ENCODE measurements around the gene CEP350.

CEP350 gene

DNA sequence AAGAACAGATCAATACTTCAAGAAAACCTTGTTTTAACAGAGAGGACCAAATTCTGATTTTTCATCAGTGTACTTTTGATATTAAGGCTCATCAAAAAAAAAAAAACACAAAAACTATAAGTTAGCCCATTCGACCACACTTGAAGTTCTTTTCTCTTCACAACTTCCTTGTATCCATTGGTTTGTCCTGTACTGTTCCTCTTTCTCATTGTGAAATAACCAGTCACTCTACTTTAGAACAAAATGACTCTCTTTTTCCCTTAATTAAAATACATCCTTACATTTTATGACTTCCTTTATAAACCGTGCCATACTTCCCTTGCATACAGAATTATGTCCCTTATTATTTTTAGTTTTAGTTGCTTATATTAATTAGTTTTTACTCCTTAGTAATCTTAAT, 208.4 kb downstream of the CEP350 start:
- H3K27me3 ChIP-seq (replicated peaks; ENCODE audit: control insufficient read depth, insufficient read depth, low read length), result no peaks in the 10 kb centered on the region
- no peak overlapping the region for H3K4me3 ChIP-seq (replicated peaks; ENCODE audit: low read depth, low read length)
- TF ChIP-seq, protein P1, sequence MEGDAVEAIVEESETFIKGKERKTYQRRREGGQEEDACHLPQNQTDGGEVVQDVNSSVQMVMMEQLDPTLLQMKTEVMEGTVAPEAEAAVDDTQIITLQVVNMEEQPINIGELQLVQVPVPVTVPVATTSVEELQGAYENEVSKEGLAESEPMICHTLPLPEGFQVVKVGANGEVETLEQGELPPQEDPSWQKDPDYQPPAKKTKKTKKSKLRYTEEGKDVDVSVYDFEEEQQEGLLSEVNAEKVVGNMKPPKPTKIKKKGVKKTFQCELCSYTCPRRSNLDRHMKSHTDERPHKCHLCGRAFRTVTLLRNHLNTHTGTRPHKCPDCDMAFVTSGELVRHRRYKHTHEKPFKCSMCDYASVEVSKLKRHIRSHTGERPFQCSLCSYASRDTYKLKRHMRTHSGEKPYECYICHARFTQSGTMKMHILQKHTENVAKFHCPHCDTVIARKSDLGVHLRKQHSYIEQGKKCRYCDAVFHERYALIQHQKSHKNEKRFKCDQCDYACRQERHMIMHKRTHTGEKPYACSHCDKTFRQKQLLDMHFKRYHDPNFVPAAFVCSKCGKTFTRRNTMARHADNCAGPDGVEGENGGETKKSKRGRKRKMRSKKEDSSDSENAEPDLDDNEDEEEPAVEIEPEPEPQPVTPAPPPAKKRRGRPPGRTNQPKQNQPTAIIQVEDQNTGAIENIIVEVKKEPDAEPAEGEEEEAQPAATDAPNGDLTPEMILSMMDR (IDR thresholded peaks at IDR 0.05; ENCODE audit: insufficient read depth, low read length, poor library complexity, severe bottlenecking), result no peak
- no peaks in the 10 kb centered on the region; the same call in 1 of the 2 replicates for H3K36me3 ChIP-seq (ENCODE audit: control insufficient read depth, insufficient read depth, low read length)
- DNase-seq (ENCODE audit: extremely low read depth, insufficient read length), result no peak
